Body of pancreas (tissue), 4 donors: Measurements from ENCODE around the gene DEGS1. TPM values are rescaled to one million over a fixed set of nuclear protein-coding genes. Genes with fewer than 3 reads are reported as not detected.

Experiments used
- ATAC-seq: fragments of 150-250 bp; one replicate; pipeline ENCODE4 v1.9.1; 2016
- DNase-seq, 4 donors: peaks; one replicate each; pipeline ENCODE4 v3.0.0-alpha.2; 2019
- H3K27ac ChIP-seq, 4 donors: fragments of 200-600 bp; sonication (generic); 1 replicate in 3 of 4; 2 replicates in 1 of 4; pipeline versions ENCODE4 v1.5.1 to v1.6.1; 2016 to 2019; ENCODE audit warnings: mild to moderate bottlenecking in 1 of 4, mixed read lengths in 1 of 4, moderate library complexity in 1 of 4
- H3K27me3 ChIP-seq, 2 donors: fragments of 200-600 bp; sonication (generic); one replicate each; pipeline ENCODE4 v1.6.0; 2016; ENCODE audit warnings: mild to moderate bottlenecking in 1 of 2
- H3K36me3 ChIP-seq, 2 donors: fragments of 200-600 bp; sonication (generic); replicated peaks in 1 of 2; 2 replicates each; pipeline ENCODE4 v1.5.1; 2016; ENCODE audit warnings: low read depth in 2 of 2; ENCODE audit not compliant: insufficient read depth in 1 of 2
- H3K4me1 ChIP-seq: fragments of 200-600 bp; sonication (generic); one replicate; pipeline ENCODE4 v1.6.0; 2016
- H3K4me3 ChIP-seq, 2 donors: fragments of 200-600 bp; sonication (generic); 1 replicate in 1 of 2; 2 replicates in 1 of 2; pipeline ENCODE4 v1.5.1; 2016 to 2019
- H3K9me3 ChIP-seq, 3 donors: fragments of 200-600 bp; sonication (generic); 1 replicate in 2 of 3; 2 replicates in 1 of 3; pipeline ENCODE4 v1.5.1; 2016
- POLR2A ChIP-seq, 3 donors: fragments of 450-650 bp; IDR thresholded peaks; one replicate each; pipeline ENCODE4 v1.6.1; 2016; ENCODE audit warnings: antibody characterized with exemption in 3 of 3, mild to moderate bottlenecking in 2 of 3
- whole genome bisulfite sequencing, 2 donors: methylation state at CpG; one replicate each; pipeline ENCODE4 v1.1.5; 2017; 5-methylcytosine and 5-hydroxymethylcytosine counted together
- intact Hi-C: fragments of 100-400 bp; cut with DNase I; formaldehyde crosslinking; loops from one replicate; pipeline ENCODE4 v1.15.1; 2023
- total RNA-seq, 2 donors: library from RNA; depleted of rRNA; stranded (reverse); fragments of >200 nt; gene quantifications; one replicate each; pipeline ENCODE4 v1.1.0, GENCODE V29; 2016
- TF ChIP-seq, protein P1 (sequence below), 7 experiments: fragments of 450-650 bp in 4 of 7; fragments of 200-600 bp in 3 of 7; sonication (generic) in 3 of 7; IDR thresholded peaks; one replicate each; pipeline ENCODE4 v1.5.1; 2016 to 2019; ENCODE audit warnings: antibody characterized with exemption in 7 of 7

DEGS1 gene
- total RNA-seq, 2 donors from 2014 or later: 16.3 to 18.5 TPM

DNA sequence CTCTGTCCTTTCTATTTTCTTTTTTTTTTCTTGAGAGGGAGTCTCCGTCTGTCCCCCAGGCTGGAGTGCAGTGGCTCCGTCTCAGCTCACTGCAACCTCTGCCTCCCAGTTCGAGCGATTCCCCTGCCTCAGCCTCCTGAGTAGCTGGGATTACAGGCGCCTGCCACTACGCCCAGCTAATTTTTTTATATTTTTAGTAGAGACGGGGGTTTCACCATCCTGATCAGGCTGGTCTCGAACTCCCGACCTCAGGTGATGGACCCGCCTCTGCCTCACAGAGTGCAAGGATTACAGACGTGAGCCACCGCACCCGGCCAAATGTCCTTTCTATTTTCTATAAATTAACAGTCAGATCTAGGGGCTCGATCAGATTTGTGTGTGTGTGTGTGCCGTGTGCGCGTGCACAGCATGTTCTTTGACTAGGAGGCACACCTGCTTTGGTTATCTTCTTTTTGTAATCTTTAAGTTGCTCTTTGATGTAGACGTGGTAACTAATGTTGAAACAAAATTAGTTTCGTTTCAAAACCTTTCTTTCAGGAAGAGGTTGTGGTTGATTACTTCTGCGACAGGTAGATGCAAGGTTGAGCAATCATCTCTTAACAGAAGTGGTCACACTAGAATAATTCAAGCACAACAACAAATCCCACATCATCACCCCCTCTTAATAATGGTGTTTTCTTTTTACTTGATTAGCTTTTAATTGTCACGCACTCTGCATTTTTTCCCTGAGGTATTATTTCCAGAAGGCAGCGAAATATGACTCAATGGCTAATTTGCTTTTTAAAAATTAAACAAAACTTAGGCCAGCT is 779 bp upstream of the DEGS1 start:
- H3K27ac ChIP-seq: peak overlapping the region; percentile 66 to 95 (median 86)
- no peaks in the 10 kb centered on the region for H3K36me3 ChIP-seq
- ATAC-seq (no peak), DNase-seq (no peak)
- H3K27me3 ChIP-seq: no peaks in the 10 kb centered on the region
- peak overlapping the region; percentile 18 to 87 for H3K4me3 ChIP-seq
- no peak for TF ChIP-seq POLR2A (IDR thresholded peaks at IDR 0.05)
- intact Hi-C loops: loop anchor here (10.0 kb wide), 1 partner anchor 143 kb away; no protein-coding TSS in a partner anchor
- H3K9me3 ChIP-seq: no peaks in the 10 kb centered on the region
- H3K4me1 ChIP-seq: peaks cover 25% of the 10 kb centered on the region
- 43 to 46% methylated on average over 22 of the region's 22 CpGs for WGBS, 2 donors

DNA sequence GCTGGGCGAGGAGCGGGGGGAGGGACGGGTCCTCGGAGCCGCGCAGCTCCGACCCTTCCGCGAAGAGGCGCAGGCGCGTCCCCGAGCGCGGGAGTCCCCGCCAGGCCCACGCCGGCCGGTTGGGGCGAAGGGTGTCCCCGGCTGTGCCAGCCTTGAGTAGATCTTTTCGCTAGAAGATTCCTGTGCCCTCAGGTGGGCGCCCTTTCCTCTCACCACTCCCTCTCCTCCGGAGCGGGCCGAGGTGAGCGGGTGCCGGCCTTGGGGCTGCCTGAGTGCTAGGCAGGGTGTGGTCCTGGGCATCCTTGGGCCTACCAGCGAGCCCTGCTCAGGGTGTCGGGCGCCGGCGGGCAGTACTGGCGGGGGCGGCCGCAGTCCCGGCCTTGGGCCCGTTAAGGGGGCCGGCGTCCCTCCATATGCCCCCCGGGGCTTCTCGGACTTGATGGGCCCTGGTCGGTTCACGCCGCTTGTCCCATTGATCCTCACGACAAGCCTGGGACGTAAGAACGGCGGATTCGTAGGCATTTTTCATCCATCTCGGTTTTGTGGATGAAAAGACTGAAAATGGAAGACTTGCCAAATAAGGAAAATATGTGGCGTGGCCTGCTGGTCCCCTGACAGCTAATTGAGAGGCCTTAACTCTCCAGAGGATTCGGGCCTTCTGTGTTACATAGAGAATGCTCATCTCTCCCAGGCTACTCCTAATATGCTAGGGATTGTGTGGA is 712 bp downstream of the DEGS1 start:
- TF ChIP-seq, protein P1, sequence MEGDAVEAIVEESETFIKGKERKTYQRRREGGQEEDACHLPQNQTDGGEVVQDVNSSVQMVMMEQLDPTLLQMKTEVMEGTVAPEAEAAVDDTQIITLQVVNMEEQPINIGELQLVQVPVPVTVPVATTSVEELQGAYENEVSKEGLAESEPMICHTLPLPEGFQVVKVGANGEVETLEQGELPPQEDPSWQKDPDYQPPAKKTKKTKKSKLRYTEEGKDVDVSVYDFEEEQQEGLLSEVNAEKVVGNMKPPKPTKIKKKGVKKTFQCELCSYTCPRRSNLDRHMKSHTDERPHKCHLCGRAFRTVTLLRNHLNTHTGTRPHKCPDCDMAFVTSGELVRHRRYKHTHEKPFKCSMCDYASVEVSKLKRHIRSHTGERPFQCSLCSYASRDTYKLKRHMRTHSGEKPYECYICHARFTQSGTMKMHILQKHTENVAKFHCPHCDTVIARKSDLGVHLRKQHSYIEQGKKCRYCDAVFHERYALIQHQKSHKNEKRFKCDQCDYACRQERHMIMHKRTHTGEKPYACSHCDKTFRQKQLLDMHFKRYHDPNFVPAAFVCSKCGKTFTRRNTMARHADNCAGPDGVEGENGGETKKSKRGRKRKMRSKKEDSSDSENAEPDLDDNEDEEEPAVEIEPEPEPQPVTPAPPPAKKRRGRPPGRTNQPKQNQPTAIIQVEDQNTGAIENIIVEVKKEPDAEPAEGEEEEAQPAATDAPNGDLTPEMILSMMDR (IDR thresholded peaks at IDR 0.05): no peak
- no peak for TF ChIP-seq POLR2A (IDR thresholded peaks at IDR 0.05)
- Histone ChIP-seq H3K4me1 (peaks cover 25% of the 10 kb centered on the region), H3K9me3 (no peaks in the 10 kb centered on the region), H3K27ac (peak overlapping the region; percentile 66 to 95 (median 86)), H3K27me3 (no peaks in the 10 kb centered on the region), H3K4me3 (peak overlapping the region; percentile 18 to 87), H3K36me3 (no peaks in the 10 kb centered on the region)
- 1 to 16% methylated on average over 12 to 36 of the region's 53 CpGs for WGBS, 2 donors
- intact Hi-C loops: loop anchor here (10.0 kb wide), 1 partner anchor 141 kb away; no protein-coding TSS in a partner anchor
- ATAC-seq (peak; percentile 68), DNase-seq (peak; percentile 52 to 64 (median 54))

DNA sequence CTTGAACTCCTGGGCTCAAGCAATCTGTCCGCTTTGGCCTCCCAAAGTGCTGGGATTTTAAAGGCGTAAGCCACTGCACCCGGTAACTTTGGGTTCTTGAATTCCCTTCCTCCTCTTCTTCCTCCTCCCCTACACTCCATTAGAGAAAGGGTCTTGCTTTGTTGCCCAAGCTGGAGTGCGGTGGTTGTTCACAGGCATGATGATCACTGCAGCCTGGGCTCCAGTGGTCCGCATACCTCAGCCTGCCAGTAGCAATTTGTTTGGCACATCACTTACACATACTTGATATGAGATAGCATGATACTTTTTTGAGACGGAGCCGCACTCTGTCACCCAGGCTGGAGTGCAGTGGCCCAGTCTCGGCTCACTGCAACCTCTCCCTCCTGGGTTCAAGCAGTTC is 2.2 kb downstream of the DEGS1 start:
- 92 to 97% methylated on average over 8 of the region's 8 CpGs for WGBS, 2 donors
- no peak overlapping the region for H3K4me3 ChIP-seq
- H3K27me3 ChIP-seq: no peaks in the 10 kb centered on the region
- intact Hi-C loops: loop anchor here (10.0 kb wide), 1 partner anchor 140 kb away; no protein-coding TSS in a partner anchor
- ATAC-seq (no peak), DNase-seq (no peak)
- no peaks in the 10 kb centered on the region for H3K36me3 ChIP-seq
- H3K9me3 ChIP-seq: no peaks in the 10 kb centered on the region
- TF ChIP-seq, protein P1 (IDR thresholded peaks at IDR 0.05): no peak
- TF ChIP-seq POLR2A (IDR thresholded peaks at IDR 0.05): no peak
- H3K4me1 ChIP-seq: peaks cover 25% of the 10 kb centered on the region
- H3K27ac ChIP-seq: no peak overlapping the region

DNA sequence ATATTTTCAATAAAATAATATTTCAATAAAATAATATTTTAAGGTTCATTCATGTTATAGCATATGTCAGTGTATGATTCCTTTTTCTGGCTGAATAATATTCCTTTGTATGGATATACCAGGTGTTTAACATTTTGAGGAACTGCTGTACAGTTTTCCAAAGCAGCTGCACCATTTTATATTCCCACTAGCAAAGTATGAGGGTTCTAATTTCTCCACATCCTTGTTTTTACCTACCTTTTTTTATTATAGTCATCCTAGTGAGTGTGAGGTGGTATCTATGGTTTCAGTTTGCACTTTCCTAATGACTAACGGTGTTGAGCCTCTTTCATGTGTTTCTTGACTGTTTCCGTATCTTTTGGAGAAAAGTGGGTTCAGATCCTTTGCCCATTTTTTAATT is 5.2 kb downstream of the DEGS1 start:
- 88 to 94% methylated on average over 2 of the region's 2 CpGs for WGBS, 2 donors
- Histone ChIP-seq H3K36me3 (peaks cover 0 to 4% of the 10 kb centered on the region in 2 donors), H3K27ac (no peak overlapping the region), H3K9me3 (no peaks in the 10 kb centered on the region), H3K27me3 (no peaks in the 10 kb centered on the region), H3K4me3 (no peak overlapping the region), H3K4me1 (peaks cover 17% of the 10 kb centered on the region)
- intact Hi-C loops: loop anchor here (10.0 kb wide), 1 partner anchor 137 kb away; no protein-coding TSS in a partner anchor
- no peak for TF ChIP-seq POLR2A (IDR thresholded peaks at IDR 0.05)
- TF ChIP-seq, protein P1 (IDR thresholded peaks at IDR 0.05): no peak
- DNase-seq (no peak), ATAC-seq (no peak)

DNA sequence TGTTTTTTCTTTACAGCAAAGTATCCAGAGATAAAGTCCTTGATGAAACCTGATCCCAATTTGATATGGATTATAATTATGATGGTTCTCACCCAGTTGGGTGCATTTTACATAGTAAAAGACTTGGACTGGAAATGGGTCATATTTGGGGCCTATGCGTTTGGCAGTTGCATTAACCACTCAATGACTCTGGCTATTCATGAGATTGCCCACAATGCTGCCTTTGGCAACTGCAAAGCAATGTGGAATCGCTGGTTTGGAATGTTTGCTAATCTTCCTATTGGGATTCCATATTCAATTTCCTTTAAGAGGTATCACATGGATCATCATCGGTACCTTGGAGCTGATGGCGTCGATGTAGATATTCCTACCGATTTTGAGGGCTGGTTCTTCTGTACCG is 6.5 kb downstream of the DEGS1 start:
- no peak for DNase-seq
- H3K27me3 ChIP-seq: no peaks in the 10 kb centered on the region
- TF ChIP-seq, protein P1 (IDR thresholded peaks at IDR 0.05): no peak
- no peak for TF ChIP-seq POLR2A (IDR thresholded peaks at IDR 0.05)
- no peak overlapping the region for H3K4me3 ChIP-seq
- intact Hi-C loops: loop anchor here (10.0 kb wide), 1 partner anchor 135 kb away; no protein-coding TSS in a partner anchor
- ATAC-seq: no peak
- peaks cover 0 to 6% of the 10 kb centered on the region in 2 donors for H3K36me3 ChIP-seq
- 93 to 96% methylated on average over 7 of the region's 7 CpGs for WGBS, 2 donors
- H3K9me3 ChIP-seq: no peaks in the 10 kb centered on the region
- H3K27ac ChIP-seq: no peak overlapping the region
- peaks cover 7% of the 10 kb centered on the region for H3K4me1 ChIP-seq
